GM10847 (cell line): ENCODE measurements around the gene DYRK1A.

Experiments used
- POLR2A ChIP-seq: IDR thresholded peaks from 2 replicates; pipeline ENCODE4 v1.6.1; 2011; ENCODE audit not compliant: insufficient read length; ENCODE audit errors: extremely low read depth

DYRK1A gene

GRCh38 chr21:37551331-37551992, 184.9 kb downstream of the DYRK1A start:
- no peak for TF ChIP-seq POLR2A

GRCh38 chr21:37551993-37552355, 185.4 kb downstream of the DYRK1A start:
- no peak for TF ChIP-seq POLR2A

- TF ChIP-seq POLR2A = no peak
Measured at GRCh38 chr21:37552496-37553029, 186.0 kb downstream of the DYRK1A start.

- TF ChIP-seq POLR2A = no peak
Measured at GRCh38 chr21:37553078-37553481, 186.5 kb downstream of the DYRK1A start.

GRCh38 chr21:37554661-37555379, 188.2 kb downstream of the DYRK1A start:
- TF ChIP-seq POLR2A = no peak

- TF ChIP-seq POLR2A = no peak
Measured at GRCh38 chr21:37555672-37556261, 189.2 kb downstream of the DYRK1A start.

GRCh38 chr21:37557261-37557950, 190.8 kb downstream of the DYRK1A start:
- TF ChIP-seq POLR2A = no peak

- TF ChIP-seq POLR2A = no peak
Measured at GRCh38 chr21:37558676-37559211, 192.2 kb downstream of the DYRK1A start.

GRCh38 chr21:37560385-37560784, 193.8 kb downstream of the DYRK1A start:
- TF ChIP-seq POLR2A = no peak

GRCh38 chr21:37561506-37561905, 194.9 kb downstream of the DYRK1A start:
- TF ChIP-seq POLR2A = no peak

- no peak for TF ChIP-seq POLR2A
Measured at GRCh38 chr21:37561941-37562919, 195.7 kb downstream of the DYRK1A start.

GRCh38 chr21:37562920-37563640, 196.5 kb downstream of the DYRK1A start:
- TF ChIP-seq POLR2A = no peak

- peak; percentile 67 for TF ChIP-seq POLR2A
Measured at GRCh38 chr21:37563641-37564340, 197.2 kb downstream of the DYRK1A start.
